Large intestine (tissue), 3 donors: ENCODE data around the gene USP35. TPM values are rescaled to one million over a fixed set of nuclear protein-coding genes. Genes with fewer than 3 reads are reported as not detected.

Experiments used
- DNase-seq, 2 donors: peaks; one replicate each; pipeline versions ENCODE4 v3.0.0 to v3.0.0-alpha.2; 2013
- H3K27ac ChIP-seq: one replicate; pipeline ENCODE4 v1.5.1; 2013; ENCODE audit warnings: low read length
- H3K27me3 ChIP-seq: 2 replicates; pipeline ENCODE4 v1.6.1; 2013; ENCODE audit warnings: low read length; ENCODE audit not compliant: control insufficient read depth, insufficient read depth
- H3K36me3 ChIP-seq: 2 replicates; pipeline ENCODE4 v1.6.1; 2013; ENCODE audit warnings: low read length; ENCODE audit not compliant: control insufficient read depth, insufficient read depth
- H3K4me1 ChIP-seq: one replicate; pipeline ENCODE4 v1.6.1; 2013; ENCODE audit warnings: low read length; ENCODE audit not compliant: control insufficient read depth, insufficient read depth
- H3K4me3 ChIP-seq: one replicate; pipeline ENCODE4 v1.5.1; 2013; ENCODE audit warnings: low read length
- H3K9me3 ChIP-seq: one replicate; pipeline ENCODE4 v1.6.1; 2013; ENCODE audit warnings: mild to moderate bottlenecking, low read depth, low read length, moderate library complexity; ENCODE audit not compliant: control insufficient read depth
- WGBS: methylation state at CpG from one replicate; pipeline ENCODE4 v1.1.5; 2013; ENCODE audit warnings: low lambda C conversion rate; ENCODE audit not compliant: insufficient coverage; 5-methylcytosine and 5-hydroxymethylcytosine counted together
- polyA plus RNA-seq: library from polyadenylated mRNA; unstranded; fragments of 120-200 nt; gene quantifications from one replicate; pipeline ENCODE4 v1.2.1, GENCODE V29; 2013

The USP35 gene
- polyA plus RNA-seq, 1 donor: 2.9 TPM

- no peak overlapping the region for H3K27ac ChIP-seq
- no peak for DNase-seq
- no peaks in the 10 kb centered on the region for H3K4me1 ChIP-seq
- peaks cover 18% of the 10 kb centered on the region for H3K9me3 ChIP-seq
- no peak overlapping the region for H3K4me3 ChIP-seq
- no peaks in the 10 kb centered on the region for H3K27me3 ChIP-seq
- no CpG with 5 or more reads among the region's 1 CpG for WGBS
- no peaks in the 10 kb centered on the region for H3K36me3 ChIP-seq
Measured at GRCh38 chr11:78239781-78240180, 51.1 kb downstream of the USP35 start.

- H3K27ac ChIP-seq: no peak overlapping the region
- no peak overlapping the region for H3K4me3 ChIP-seq
- H3K36me3 ChIP-seq: no peaks in the 10 kb centered on the region
- peaks cover 20% of the 10 kb centered on the region for H3K9me3 ChIP-seq
- no peaks in the 10 kb centered on the region for H3K27me3 ChIP-seq
- no peak for DNase-seq
- H3K4me1 ChIP-seq: no peaks in the 10 kb centered on the region
Measured at GRCh38 chr11:78241475-78241874, 52.8 kb downstream of the USP35 start.

GRCh38 chr11:78244080-78244479 lies 55.4 kb downstream of the USP35 start:
- WGBS: no CpG with 5 or more reads among the region's 2 CpGs
- no peak overlapping the region for H3K27ac ChIP-seq
- H3K9me3 ChIP-seq: peaks cover 20% of the 10 kb centered on the region
- DNase-seq: no peak
- H3K4me1 ChIP-seq: no peaks in the 10 kb centered on the region
- H3K4me3 ChIP-seq: no peak overlapping the region
- peaks cover 8% of the 10 kb centered on the region for H3K36me3 ChIP-seq
- no peaks in the 10 kb centered on the region for H3K27me3 ChIP-seq

- H3K4me1 ChIP-seq: no peaks in the 10 kb centered on the region
- H3K9me3 ChIP-seq: peaks cover 20% of the 10 kb centered on the region
- H3K27me3 ChIP-seq: no peaks in the 10 kb centered on the region
- no peak overlapping the region for H3K4me3 ChIP-seq
- no peak for DNase-seq
- H3K27ac ChIP-seq: no peak overlapping the region
- WGBS: 100% methylated on average over 1 of the region's 4 CpGs
- peaks cover 8% of the 10 kb centered on the region for H3K36me3 ChIP-seq
Measured at GRCh38 chr11:78244546-78245255, 56.0 kb downstream of the USP35 start.

GRCh38 chr11:78248191-78248590 lies 59.5 kb downstream of the USP35 start:
- WGBS: no CpG with 5 or more reads among the region's 3 CpGs
- H3K9me3 ChIP-seq: peaks cover 3% of the 10 kb centered on the region
- peaks cover 11% of the 10 kb centered on the region for H3K36me3 ChIP-seq
- H3K27me3 ChIP-seq: no peaks in the 10 kb centered on the region
- no peak overlapping the region for H3K27ac ChIP-seq
- no peak for DNase-seq
- no peaks in the 10 kb centered on the region for H3K4me1 ChIP-seq
- H3K4me3 ChIP-seq: no peak overlapping the region

- Histone ChIP-seq H3K27me3 (no peaks in the 10 kb centered on the region), H3K9me3 (peaks cover 3% of the 10 kb centered on the region), H3K4me3 (no peak overlapping the region), H3K4me1 (no peaks in the 10 kb centered on the region), H3K36me3 (peaks cover 11% of the 10 kb centered on the region), H3K27ac (no peak overlapping the region)
- DNase-seq: no peak
Measured at GRCh38 chr11:78248903-78249302, 60.2 kb downstream of the USP35 start.

- H3K4me3 ChIP-seq: no peak overlapping the region
- H3K9me3 ChIP-seq: peaks cover 3% of the 10 kb centered on the region
- WGBS: 100% methylated on average over 1 of the region's 8 CpGs
- H3K27ac ChIP-seq: no peak overlapping the region
- no peaks in the 10 kb centered on the region for H3K27me3 ChIP-seq
- H3K36me3 ChIP-seq: peaks cover 11% of the 10 kb centered on the region
- H3K4me1 ChIP-seq: no peaks in the 10 kb centered on the region
- DNase-seq: no peak
Measured at GRCh38 chr11:78250099-78250498, 61.4 kb downstream of the USP35 start.

- no peak overlapping the region for H3K27ac ChIP-seq
- peaks cover 11% of the 10 kb centered on the region for H3K36me3 ChIP-seq
- 40% methylated on average over 1 of the region's 1 CpG for WGBS
- no peaks in the 10 kb centered on the region for H3K4me1 ChIP-seq
- no peak for DNase-seq
- no peak overlapping the region for H3K4me3 ChIP-seq
- no peaks in the 10 kb centered on the region for H3K9me3 ChIP-seq
- H3K27me3 ChIP-seq: no peaks in the 10 kb centered on the region
Measured at GRCh38 chr11:78251083-78251775, 62.5 kb downstream of the USP35 start.

- no peaks in the 10 kb centered on the region for H3K4me1 ChIP-seq
- H3K36me3 ChIP-seq: peaks cover 5% of the 10 kb centered on the region
- 93% methylated on average over 3 of the region's 4 CpGs for WGBS
- no peak overlapping the region for H3K4me3 ChIP-seq
- no peaks in the 10 kb centered on the region for H3K27me3 ChIP-seq
- no peak for DNase-seq
- no peaks in the 10 kb centered on the region for H3K9me3 ChIP-seq
- no peak overlapping the region for H3K27ac ChIP-seq
Measured at GRCh38 chr11:78253797-78254196, 65.1 kb downstream of the USP35 start.

GRCh38 chr11:78254268-78254667 lies 65.5 kb downstream of the USP35 start:
- Histone ChIP-seq H3K27me3 (no peaks in the 10 kb centered on the region), H3K36me3 (peaks cover 3% of the 10 kb centered on the region), H3K27ac (no peak overlapping the region), H3K4me1 (no peaks in the 10 kb centered on the region), H3K4me3 (no peak overlapping the region), H3K9me3 (no peaks in the 10 kb centered on the region)
- DNase-seq: no peak
- 100% methylated on average over 1 of the region's 4 CpGs for WGBS

GRCh38 chr11:78255919-78256318 lies 67.2 kb downstream of the USP35 start:
- Histone ChIP-seq H3K27me3 (no peaks in the 10 kb centered on the region), H3K4me3 (no peak overlapping the region), H3K9me3 (no peaks in the 10 kb centered on the region), H3K4me1 (no peaks in the 10 kb centered on the region), H3K27ac (no peak overlapping the region), H3K36me3 (no peaks in the 10 kb centered on the region)
- DNase-seq: no peak
- 100% methylated on average over 1 of the region's 2 CpGs for WGBS
